Rectal smooth muscle tissue (tissue), 1 donor: ENCODE measurements around the gene PLEKHH2.

Source experiments
- H3K27ac ChIP-seq: one replicate; pipeline ENCODE4 v1.7.0; 2013; ENCODE audit warnings: low read depth, low read length, inconsistent platforms
- H3K27me3 ChIP-seq: one replicate; pipeline ENCODE4 v1.7.0; 2013; ENCODE audit warnings: low read length; ENCODE audit not compliant: control insufficient read depth, insufficient read depth
- H3K36me3 ChIP-seq: one replicate; pipeline ENCODE4 v1.7.0; 2013; ENCODE audit warnings: low read length; ENCODE audit not compliant: control insufficient read depth, insufficient read depth
- H3K4me1 ChIP-seq: one replicate; pipeline ENCODE4 v1.7.0; 2013; ENCODE audit warnings: low read length; ENCODE audit not compliant: control insufficient read depth, insufficient read depth
- H3K4me3 ChIP-seq: one replicate; pipeline ENCODE4 v1.7.0; 2013; ENCODE audit warnings: low read length
- H3K9ac ChIP-seq: one replicate; pipeline ENCODE4 v1.7.0; 2013; ENCODE audit warnings: low read length

Gene PLEKHH2

DNA sequence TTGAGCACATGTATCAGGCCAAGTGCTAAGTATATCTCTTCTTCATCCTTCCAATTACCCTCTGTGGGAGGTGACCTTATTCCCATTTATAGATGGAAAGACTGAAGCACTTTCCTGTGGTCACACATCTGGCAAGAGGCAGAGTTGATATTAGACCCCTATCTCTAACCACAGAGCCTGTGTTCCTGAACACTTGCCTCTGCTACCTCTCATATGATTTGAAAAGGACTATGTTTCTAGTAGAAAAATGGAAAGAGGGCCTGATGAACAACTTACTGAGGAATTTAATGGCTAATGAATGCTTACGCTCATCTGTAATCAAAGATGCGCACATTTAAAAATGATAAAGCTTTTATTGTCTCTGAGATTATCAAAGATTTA, 90.6 kb downstream of the PLEKHH2 start:
- Histone ChIP-seq H3K9ac (no peak overlapping the region), H3K36me3 (no peaks in the 10 kb centered on the region), H3K4me3 (no peak overlapping the region), H3K27ac (no peak overlapping the region), H3K4me1 (no peaks in the 10 kb centered on the region), H3K27me3 (no peaks in the 10 kb centered on the region)

GRCh38 chr2:43729491-43730174, 92.6 kb downstream of the PLEKHH2 start:
- Histone ChIP-seq H3K4me1 (no peaks in the 10 kb centered on the region), H3K4me3 (no peak overlapping the region), H3K27ac (no peak overlapping the region), H3K9ac (no peak overlapping the region), H3K27me3 (no peaks in the 10 kb centered on the region), H3K36me3 (no peaks in the 10 kb centered on the region)

DNA sequence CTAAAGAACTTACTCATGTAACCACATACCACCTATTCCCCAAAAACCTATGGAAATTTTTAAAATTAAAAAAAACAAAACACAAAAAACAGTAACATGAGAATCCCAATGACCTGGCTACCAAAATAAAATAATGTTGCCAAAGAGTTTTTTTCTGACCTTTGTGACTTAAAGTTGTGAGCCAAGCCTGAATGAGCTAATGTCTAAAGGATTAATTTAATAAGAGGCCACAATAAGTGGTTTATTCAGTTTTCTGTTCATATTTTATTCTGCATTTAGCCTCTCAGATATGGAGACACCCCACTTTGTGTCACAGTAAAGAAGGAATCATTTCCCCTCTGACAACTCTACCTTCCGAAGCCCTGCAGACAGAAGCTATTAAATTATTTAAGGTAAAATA, 94.2 kb downstream of the PLEKHH2 start:
- no peak overlapping the region for H3K9ac ChIP-seq
- H3K4me3 ChIP-seq, result no peak overlapping the region

DNA sequence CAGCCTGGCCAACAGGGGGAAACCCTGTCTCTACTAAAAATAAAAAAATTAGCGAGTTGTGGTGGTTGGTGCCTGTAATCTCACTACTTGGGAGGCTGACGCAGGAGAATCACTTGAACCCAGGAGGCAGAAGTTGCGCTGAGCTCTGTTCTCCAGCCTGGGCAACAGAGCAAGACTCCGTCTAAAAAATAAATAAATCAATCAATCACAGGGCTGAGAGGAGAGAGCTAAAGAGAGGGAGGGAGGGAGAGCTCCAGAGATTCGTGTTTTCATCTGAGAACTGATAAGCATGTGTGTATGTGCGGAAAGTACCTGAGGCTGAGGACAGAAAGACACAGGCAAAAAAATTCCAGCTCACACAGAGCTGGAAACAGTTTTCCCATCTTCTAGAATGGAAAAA, 99.6 kb downstream of the PLEKHH2 start:
- Histone ChIP-seq H3K4me3 (no peak overlapping the region), H3K4me1 (peaks cover 3% of the 10 kb centered on the region), H3K9ac (no peak overlapping the region), H3K27me3 (no peaks in the 10 kb centered on the region), H3K36me3 (no peaks in the 10 kb centered on the region), H3K27ac (no peak overlapping the region)

More for the DNA sequence above, 94.2 kb downstream of the PLEKHH2 start:
- Histone ChIP-seq H3K27me3 (no peaks in the 10 kb centered on the region), H3K4me1 (no peaks in the 10 kb centered on the region), H3K27ac (no peak overlapping the region), H3K36me3 (no peaks in the 10 kb centered on the region)

DNA sequence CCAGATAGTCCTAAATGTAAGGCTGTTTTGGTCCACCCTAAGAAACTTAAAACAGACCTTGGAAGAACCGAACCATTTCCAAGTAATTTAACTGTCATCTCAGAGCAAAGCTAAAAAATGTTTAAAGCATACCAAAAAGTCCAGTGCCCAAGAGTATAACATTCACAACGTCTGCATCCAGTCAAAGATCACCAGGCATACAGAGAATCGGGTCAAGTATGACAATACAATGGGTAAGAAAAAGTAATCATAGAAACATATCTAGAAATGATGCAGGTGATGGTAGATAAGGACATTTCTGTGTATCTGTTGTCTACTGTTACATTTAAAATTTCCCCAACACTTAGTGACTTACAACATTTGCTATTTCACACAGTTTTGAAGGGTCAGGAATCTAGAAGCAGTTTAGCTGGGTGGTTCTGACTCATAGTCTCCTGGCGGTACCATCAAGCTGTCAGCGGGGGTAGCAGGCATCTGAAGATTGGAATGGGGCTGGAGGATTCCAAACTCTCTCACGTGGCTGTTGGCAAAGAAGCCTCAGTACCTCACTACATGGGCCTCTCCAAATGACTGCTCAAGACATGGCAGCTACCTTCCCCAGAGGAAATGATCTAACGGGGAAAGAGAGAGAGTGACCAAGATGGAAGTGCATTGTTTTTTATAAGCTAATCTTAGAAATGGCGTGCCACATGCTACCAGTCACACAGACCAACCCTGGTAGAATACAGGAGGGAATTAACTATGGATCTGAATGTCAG, 100.2 kb downstream of the PLEKHH2 start:
- Histone ChIP-seq H3K4me1 (peaks cover 3% of the 10 kb centered on the region), H3K4me3 (no peak overlapping the region), H3K27ac (no peak overlapping the region), H3K27me3 (no peaks in the 10 kb centered on the region), H3K36me3 (no peaks in the 10 kb centered on the region), H3K9ac (no peak overlapping the region)

DNA sequence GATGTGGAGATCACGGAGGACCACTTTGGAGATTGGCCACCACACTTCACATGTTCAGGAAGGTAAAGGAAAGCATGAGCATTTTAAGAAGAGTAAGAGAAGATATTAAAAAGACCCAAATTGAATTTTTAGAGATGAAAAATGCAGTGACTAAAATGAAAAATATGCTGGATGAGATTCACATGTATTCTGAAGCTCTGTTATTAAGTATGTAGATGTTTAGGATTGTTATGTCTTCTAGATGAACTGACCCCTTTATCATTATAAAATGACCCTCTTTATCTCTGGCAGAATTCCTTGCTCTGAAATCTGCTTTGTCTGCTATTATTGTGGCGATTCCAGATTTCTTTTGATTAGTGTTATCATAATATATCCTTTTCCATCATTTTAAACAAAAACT, 100.8 kb downstream of the PLEKHH2 start:
- Histone ChIP-seq H3K36me3 (no peaks in the 10 kb centered on the region), H3K4me3 (no peak overlapping the region), H3K27ac (no peak overlapping the region), H3K27me3 (no peaks in the 10 kb centered on the region), H3K4me1 (peaks cover 3% of the 10 kb centered on the region), H3K9ac (no peak overlapping the region)

DNA sequence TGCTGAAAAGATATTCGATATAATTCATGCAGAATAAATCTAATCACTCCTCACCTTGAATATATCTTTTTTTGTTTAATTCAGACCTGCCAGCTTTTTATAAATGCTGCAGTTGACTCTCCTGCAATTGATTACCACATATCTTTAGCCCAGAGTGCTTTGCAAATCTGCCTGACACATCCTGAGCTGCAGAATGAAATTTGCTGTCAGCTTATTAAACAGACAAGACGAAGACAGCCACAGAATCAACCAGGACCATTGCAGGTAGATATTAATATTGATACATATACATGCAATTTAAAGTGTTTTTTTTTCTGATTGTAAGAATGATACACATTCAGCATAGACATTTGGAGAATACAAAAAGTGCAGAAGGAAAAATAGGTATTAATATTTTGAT, 101.2 kb downstream of the PLEKHH2 start:
- H3K27ac ChIP-seq, result no peak overlapping the region
- H3K9ac ChIP-seq, result no peak overlapping the region
- H3K27me3 ChIP-seq, result no peaks in the 10 kb centered on the region
- no peak overlapping the region for H3K4me3 ChIP-seq
- peaks cover 3% of the 10 kb centered on the region for H3K4me1 ChIP-seq
- H3K36me3 ChIP-seq, result no peaks in the 10 kb centered on the region

DNA sequence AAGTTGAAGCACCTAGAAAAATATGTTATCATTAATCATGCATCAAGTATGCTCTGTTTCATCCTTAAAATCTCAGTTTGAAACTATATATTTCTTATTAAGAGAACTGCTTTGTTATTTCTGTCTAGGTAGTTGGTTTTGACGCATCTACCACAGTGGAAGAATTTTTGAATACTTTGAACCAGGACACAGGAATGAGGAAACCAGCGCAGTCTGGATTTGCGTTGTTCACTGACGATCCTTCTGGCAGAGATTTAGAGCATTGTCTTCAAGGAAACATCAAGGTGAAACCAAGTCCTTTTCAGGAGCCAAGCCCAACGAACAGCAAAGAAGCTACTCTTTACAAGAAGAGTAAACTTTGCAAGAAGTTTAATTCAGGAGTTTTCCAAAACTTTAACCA, 106.6 kb downstream of the PLEKHH2 start:
- no peak overlapping the region for H3K9ac ChIP-seq
- no peak overlapping the region for H3K4me3 ChIP-seq
- H3K4me1 ChIP-seq, result peaks cover 4% of the 10 kb centered on the region
- no peaks in the 10 kb centered on the region for H3K36me3 ChIP-seq
- H3K27me3 ChIP-seq, result no peaks in the 10 kb centered on the region
- no peak overlapping the region for H3K27ac ChIP-seq

- Histone ChIP-seq H3K4me1 (peaks cover 4% of the 10 kb centered on the region), H3K27me3 (no peaks in the 10 kb centered on the region), H3K36me3 (no peaks in the 10 kb centered on the region), H3K27ac (no peak overlapping the region), H3K9ac (no peak overlapping the region), H3K4me3 (no peak overlapping the region)
Measured at GRCh38 chr2:43745457-43745856, 108.4 kb downstream of the PLEKHH2 start.

DNA sequence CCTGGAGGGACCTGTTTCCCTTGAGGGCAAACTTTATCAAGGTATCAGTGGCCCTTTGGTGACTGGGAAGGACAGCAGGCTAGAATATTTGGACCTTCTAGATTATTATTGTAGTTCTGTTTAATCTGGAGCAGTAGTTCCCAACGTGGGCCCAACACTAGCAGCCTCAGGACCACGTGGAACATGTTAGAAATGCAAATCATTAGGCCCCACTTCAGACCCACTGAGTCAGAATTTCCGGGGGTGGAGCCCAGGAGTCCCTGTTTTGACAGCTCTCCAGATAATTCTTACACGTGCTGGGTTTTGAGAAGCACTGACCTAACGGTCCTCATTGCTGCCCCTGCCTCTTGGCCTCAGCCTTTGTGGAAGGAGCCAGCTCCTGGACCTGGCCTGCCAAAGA, 111.3 kb downstream of the PLEKHH2 start:
- H3K9ac ChIP-seq, result no peak overlapping the region
- no peaks in the 10 kb centered on the region for H3K27me3 ChIP-seq
- no peak overlapping the region for H3K4me3 ChIP-seq
- no peak overlapping the region for H3K27ac ChIP-seq
- H3K4me1 ChIP-seq, result peaks cover 4% of the 10 kb centered on the region
- H3K36me3 ChIP-seq, result no peaks in the 10 kb centered on the region

- Histone ChIP-seq H3K4me3 (no peak overlapping the region), H3K27ac (no peak overlapping the region)
Measured at GRCh38 chr2:43749583-43749982, 112.5 kb downstream of the PLEKHH2 start.

GRCh38 chr2:43751476-43751990, 114.5 kb downstream of the PLEKHH2 start:
- Histone ChIP-seq H3K36me3 (no peaks in the 10 kb centered on the region), H3K4me3 (no peak overlapping the region), H3K27me3 (no peaks in the 10 kb centered on the region), H3K27ac (no peak overlapping the region), H3K4me1 (no peaks in the 10 kb centered on the region), H3K9ac (no peak overlapping the region)

More at GRCh38 chr2:43749583-43749982, 112.5 kb downstream of the PLEKHH2 start:
- no peaks in the 10 kb centered on the region for H3K36me3 ChIP-seq
- H3K4me1 ChIP-seq, result no peaks in the 10 kb centered on the region
- H3K27me3 ChIP-seq, result no peaks in the 10 kb centered on the region
- no peak overlapping the region for H3K9ac ChIP-seq

DNA sequence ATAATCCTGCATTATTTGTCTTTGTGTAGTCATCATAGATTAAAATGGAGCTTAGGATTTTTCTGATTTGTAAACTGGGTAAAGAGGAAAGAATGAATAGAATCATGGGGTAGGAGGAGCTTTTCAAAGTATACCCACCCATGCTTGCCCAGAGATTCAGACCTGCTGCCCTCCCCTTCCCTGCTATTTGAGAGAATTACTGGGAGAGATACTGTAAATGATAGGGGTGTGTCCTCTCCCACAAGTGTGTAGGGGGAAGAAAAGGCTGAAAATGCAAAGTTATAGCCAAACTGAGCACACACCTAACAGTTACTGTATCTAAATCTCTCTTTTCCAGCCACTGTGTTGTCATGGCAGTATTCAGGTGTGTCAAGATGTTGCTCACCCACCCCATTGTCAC, 115.2 kb downstream of the PLEKHH2 start:
- no peaks in the 10 kb centered on the region for H3K4me1 ChIP-seq

More for the DNA sequence above, 115.2 kb downstream of the PLEKHH2 start:
- Histone ChIP-seq H3K36me3 (no peaks in the 10 kb centered on the region), H3K27me3 (no peaks in the 10 kb centered on the region), H3K9ac (no peak overlapping the region), H3K4me3 (no peak overlapping the region), H3K27ac (no peak overlapping the region)
